Activated naive CD4-positive, alpha-beta T cell treated with anti-CD3 and anti-CD28 coated beads for 36 hours (primary cell): ENCODE measurements around the gene XPO1. TPM values are rescaled to one million over a fixed set of nuclear protein-coding genes. Genes with fewer than 3 reads are reported as not detected.
"Not testable (repeated sequence)": the region's sequence is repeated elsewhere in the genome, so short reads cannot be mapped to it uniquely, and the experiment has no call there.

Experiments used
- CTCF ChIA-PET: fragments of 350-600 bp; sonication (Branson Sonifier 250); formaldehyde crosslinking; loops from one replicate; lab custom pipeline; 2021; ENCODE audit warnings: antibody characterized with exemption; lab: Charles Lee
- DNase-seq: peaks from one replicate; pipeline ENCODE4 v3.0.0-alpha.2; 2020
- H3K27ac Mint-ChIP-seq: one replicate; pipeline ENCODE4 v1.8.0; 2021; ENCODE audit warnings: mild to moderate bottlenecking, mixed read lengths
- H3K27me3 Mint-ChIP-seq: one replicate; pipeline ENCODE4 v1.8.0; 2021; ENCODE audit warnings: low read depth, mixed read lengths
- H3K36me3 Mint-ChIP-seq: one replicate; pipeline ENCODE4 v1.8.0; 2021; ENCODE audit warnings: low read depth, mixed read lengths
- H3K4me1 Mint-ChIP-seq: one replicate; pipeline ENCODE4 v1.8.0; 2021; ENCODE audit warnings: low read depth, mixed read lengths
- H3K4me3 Mint-ChIP-seq: one replicate; pipeline ENCODE4 v1.8.0; 2021; ENCODE audit warnings: mild to moderate bottlenecking, moderate library complexity, mixed read lengths
- H3K9me3 Mint-ChIP-seq: one replicate; pipeline ENCODE4 v1.8.0; 2021; ENCODE audit warnings: mixed read lengths
- intact Hi-C: fragments of 100-400 bp; cut with micrococcal nuclease; formaldehyde crosslinking; loops from one replicate; pipeline ENCODE4 v1.15.1; 2023
- total RNA-seq, 2 experiments: library from RNA; stranded (reverse); gene quantifications; one replicate each; pipeline ENCODE4 v1.2.3, GENCODE V29; 2021

Gene XPO1
- total RNA-seq, 2 experiments from 2014 or later, result 201 to 203 TPM

DNA sequence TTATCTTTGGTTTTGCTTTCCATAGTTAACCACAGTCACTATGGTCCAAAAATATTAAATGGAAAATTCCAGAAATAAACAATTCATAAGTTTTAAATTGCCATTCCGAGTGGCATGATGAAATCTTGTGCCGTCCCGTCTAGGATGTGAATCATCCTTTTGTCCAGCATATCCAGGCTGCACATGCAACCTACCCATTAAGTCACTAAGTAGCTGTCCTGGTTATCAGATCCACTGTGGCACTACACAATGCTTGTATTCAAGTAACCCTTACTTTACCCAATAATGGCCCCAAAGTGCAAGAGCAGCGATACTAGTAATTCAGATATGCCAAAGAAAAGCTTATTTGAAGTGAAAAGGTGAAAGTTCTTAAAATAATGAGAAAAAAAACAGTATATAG lies 78.0 kb downstream of the XPO1 start:
- no peak for DNase-seq
- Mint-ChIP-seq H3K4me1 (peaks cover 78% of the 10 kb centered on the region), H3K27me3 (no peaks in the 10 kb centered on the region)

GRCh38 chr2:61456746-61457420 lies 81.3 kb downstream of the XPO1 start:
- intact Hi-C loops, result no loop called here

More for the DNA sequence above, 78.0 kb downstream of the XPO1 start:
- Mint-ChIP-seq H3K4me3 (no peak overlapping the region), H3K36me3 (peaks cover 3% of the 10 kb centered on the region), H3K9me3 (no peaks in the 10 kb centered on the region), H3K27ac (no peak overlapping the region)
- intact Hi-C loops, result no loop called here
- CTCF ChIA-PET, result interaction anchor here (1.2 kb wide), 1 partner anchor 33 kb away, joined by 3 read pairs; no protein-coding TSS in a partner anchor

GRCh38 chr2:61456070-61456745 lies 81.9 kb downstream of the XPO1 start:
- peaks cover 10% of the 10 kb centered on the region for H3K36me3 Mint-ChIP-seq
- no peak overlapping the region for H3K4me3 Mint-ChIP-seq
- no peak overlapping the region for H3K27ac Mint-ChIP-seq
- H3K9me3 Mint-ChIP-seq, result no peaks in the 10 kb centered on the region
- no peak for DNase-seq
- CTCF ChIA-PET, result interaction anchor here (1.4 to 1.5 kb wide), 2 partner anchors 17 to 25 kb away, joined by 5 to 6 read pairs; no protein-coding TSS in a partner anchor
- H3K4me1 Mint-ChIP-seq, result peaks cover 66% of the 10 kb centered on the region
- intact Hi-C loops, result no loop called here
- no peaks in the 10 kb centered on the region for H3K27me3 Mint-ChIP-seq

More at GRCh38 chr2:61456746-61457420, 81.3 kb downstream of the XPO1 start:
- Mint-ChIP-seq H3K9me3 (no peaks in the 10 kb centered on the region), H3K4me1 (peaks cover 69% of the 10 kb centered on the region), H3K27me3 (no peaks in the 10 kb centered on the region), H3K4me3 (no peak overlapping the region), H3K36me3 (peaks cover 6% of the 10 kb centered on the region), H3K27ac (no peak overlapping the region)
- CTCF ChIA-PET, result interaction anchor here (1.4 to 1.5 kb wide), 2 partner anchors 18 to 26 kb away, joined by 5 to 6 read pairs; no protein-coding TSS in a partner anchor
- DNase-seq, result no peak

- H3K4me1 Mint-ChIP-seq, result peaks cover 61% of the 10 kb centered on the region
- peaks cover 10% of the 10 kb centered on the region for H3K36me3 Mint-ChIP-seq
- CTCF ChIA-PET, H3K4me3 Mint-ChIP-seq, H3K27me3 Mint-ChIP-seq, DNase-seq, H3K27ac Mint-ChIP-seq, H3K9me3 Mint-ChIP-seq, intact Hi-C loops: not testable (repeated sequence)
These were observed 83.2 kb downstream of the XPO1 start for GRCh38 chr2:61454972-61455371.

DNA sequence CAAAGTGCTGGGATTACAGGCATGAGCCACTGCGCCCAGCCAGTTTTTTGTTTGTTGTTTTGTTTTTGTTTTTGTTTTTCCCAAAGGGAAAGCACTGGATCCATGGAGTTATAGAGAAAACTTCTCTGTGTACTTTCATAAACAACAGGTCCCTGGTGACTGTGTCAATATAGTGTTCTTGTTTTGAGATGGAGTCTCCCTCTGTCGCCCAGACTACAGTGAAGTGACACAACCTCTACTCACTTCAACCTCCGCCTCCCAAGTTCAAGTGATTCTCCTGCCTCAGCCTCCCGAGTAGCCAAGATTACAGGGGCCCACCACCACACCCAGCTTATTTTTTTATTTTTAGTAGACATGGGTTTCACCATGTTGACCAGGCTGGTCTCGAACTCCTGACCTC lies 83.8 kb downstream of the XPO1 start:
- DNase-seq, result no peak
- Mint-ChIP-seq H3K27ac (no peak overlapping the region), H3K27me3 (no peaks in the 10 kb centered on the region), H3K36me3 (peaks cover 12% of the 10 kb centered on the region), H3K4me3 (no peak overlapping the region), H3K4me1 (peaks cover 59% of the 10 kb centered on the region), H3K9me3 (peaks cover 1% of the 10 kb centered on the region)
- CTCF ChIA-PET, result no interaction called here
- intact Hi-C loops, result no loop called here

GRCh38 chr2:61452392-61452791 lies 85.8 kb downstream of the XPO1 start:
- DNase-seq, result no peak
- CTCF ChIA-PET, result no interaction called here
- Mint-ChIP-seq H3K4me3 (no peak overlapping the region), H3K27me3 (no peaks in the 10 kb centered on the region), H3K4me1 (peaks cover 46% of the 10 kb centered on the region), H3K27ac (no peak overlapping the region), H3K36me3 (peaks cover 9% of the 10 kb centered on the region), H3K9me3 (peaks cover 2% of the 10 kb centered on the region)
- intact Hi-C loops, result no loop called here

GRCh38 chr2:61451178-61451577 lies 87.0 kb downstream of the XPO1 start:
- H3K4me1 Mint-ChIP-seq, result peaks cover 46% of the 10 kb centered on the region
- H3K27ac Mint-ChIP-seq, result no peak overlapping the region
- DNase-seq, result no peak

DNA sequence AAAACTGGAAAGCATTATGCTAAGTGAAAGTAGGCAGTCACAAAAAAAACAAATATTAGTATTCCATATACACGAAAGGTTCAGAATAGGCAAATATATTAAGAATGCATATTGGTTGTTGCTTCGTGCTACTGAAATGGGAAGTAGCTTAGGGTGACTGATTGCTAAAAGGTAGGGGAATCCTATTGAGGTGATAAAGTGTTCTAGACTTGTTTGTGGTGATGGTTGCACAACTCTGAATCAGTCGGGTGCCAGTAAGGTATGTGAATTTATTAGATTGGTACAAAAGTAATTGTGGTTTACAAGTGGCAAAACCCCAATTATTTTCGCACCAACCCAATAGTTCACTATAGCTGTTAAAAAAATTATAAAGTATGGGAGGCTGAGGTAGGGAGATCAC lies 88.0 kb downstream of the XPO1 start:
- Mint-ChIP-seq H3K4me3 (no peak overlapping the region), H3K36me3 (peaks cover 9% of the 10 kb centered on the region), H3K9me3 (peaks cover 2% of the 10 kb centered on the region), H3K27ac (no peak overlapping the region), H3K27me3 (no peaks in the 10 kb centered on the region), H3K4me1 (peaks cover 39% of the 10 kb centered on the region)
- DNase-seq, result no peak
- intact Hi-C loops, result no loop called here
- CTCF ChIA-PET, result interaction anchor here (1.5 kb wide), 1 partner anchor 24 kb away, joined by 4 read pairs; no protein-coding TSS in a partner anchor

More at GRCh38 chr2:61451178-61451577, 87.0 kb downstream of the XPO1 start:
- intact Hi-C loops, result no loop called here
- Mint-ChIP-seq H3K9me3 (peaks cover 2% of the 10 kb centered on the region), H3K27me3 (no peaks in the 10 kb centered on the region), H3K36me3 (peaks cover 9% of the 10 kb centered on the region), H3K4me3 (no peak overlapping the region)
- CTCF ChIA-PET, result interaction anchor here (0.8 to 1.0 kb wide), 2 partner anchors 25 to 35 kb away, joined by 3 to 4 read pairs; no protein-coding TSS in a partner anchor

- no peaks in the 10 kb centered on the region for H3K27me3 Mint-ChIP-seq
- CTCF ChIA-PET, result no interaction called here
- intact Hi-C loops, result no loop called here
- H3K9me3 Mint-ChIP-seq, result peaks cover 2% of the 10 kb centered on the region
- H3K4me3 Mint-ChIP-seq, result no peak overlapping the region
- DNase-seq, result no peak
- peaks cover 18% of the 10 kb centered on the region for H3K36me3 Mint-ChIP-seq
- no peak overlapping the region for H3K27ac Mint-ChIP-seq
- H3K4me1 Mint-ChIP-seq, result peaks cover 44% of the 10 kb centered on the region
These were observed 89.9 kb downstream of the XPO1 start for GRCh38 chr2:61448229-61448628.

DNA sequence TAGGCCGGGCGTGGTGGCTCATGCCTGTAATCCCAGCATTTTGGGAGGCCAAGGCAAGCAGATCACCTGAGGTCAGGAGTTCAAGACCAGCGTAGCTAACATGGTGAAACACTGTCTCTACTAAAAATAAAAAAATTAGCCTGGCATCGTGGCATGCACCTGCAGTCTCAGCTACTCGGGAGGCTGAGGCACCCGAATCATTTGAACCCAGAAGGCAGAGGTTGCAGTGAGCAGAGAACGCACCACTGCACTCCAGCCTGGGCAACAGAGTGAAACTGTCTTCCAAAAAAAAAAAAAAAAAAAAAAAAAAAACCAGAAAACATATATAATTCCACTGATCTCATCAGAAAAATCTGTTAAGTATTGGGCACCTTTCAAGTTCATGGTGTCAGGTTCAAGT lies 91.2 kb downstream of the XPO1 start:
- peaks cover 17% of the 10 kb centered on the region for H3K36me3 Mint-ChIP-seq
- CTCF ChIA-PET, result interaction anchor here (1.4 kb wide), 1 partner anchor 21 kb away, joined by 4 read pairs; no protein-coding TSS in a partner anchor
- H3K27ac Mint-ChIP-seq, intact Hi-C loops, H3K4me3 Mint-ChIP-seq, H3K9me3 Mint-ChIP-seq, H3K27me3 Mint-ChIP-seq, DNase-seq: not testable (repeated sequence)
- H3K4me1 Mint-ChIP-seq, result peaks cover 53% of the 10 kb centered on the region

DNA sequence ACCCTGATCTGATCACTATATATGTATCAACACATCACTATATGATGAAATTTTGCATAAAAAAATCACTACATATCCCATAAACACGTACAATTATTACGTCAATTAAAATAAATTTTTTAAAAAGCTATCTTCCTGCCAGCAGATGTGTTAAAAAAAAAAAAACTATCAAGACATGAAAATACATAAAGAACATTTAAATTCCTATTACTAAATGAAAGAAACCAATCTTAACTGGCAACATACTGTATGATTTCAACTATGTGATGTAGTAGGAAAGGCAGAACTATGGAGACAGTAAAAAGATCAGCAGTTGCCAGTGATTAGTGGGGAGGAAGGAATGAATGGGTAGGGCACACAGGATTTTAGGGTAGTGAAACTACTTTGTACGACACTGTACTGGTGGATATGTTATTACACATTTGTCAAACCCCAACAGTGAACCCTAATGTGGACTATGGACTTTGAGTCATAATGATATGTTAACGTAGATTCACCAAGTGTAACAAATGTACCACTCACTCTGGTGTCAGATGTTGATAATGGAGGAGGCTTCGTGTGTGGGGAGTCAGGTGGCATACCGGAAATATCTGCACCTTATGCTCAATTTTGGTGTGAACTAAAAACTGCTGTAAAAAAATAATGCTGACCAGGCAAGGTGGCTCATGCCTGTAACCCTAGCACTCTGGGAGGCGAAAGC lies 94.7 kb downstream of the XPO1 start:
- Mint-ChIP-seq H3K27me3 (no peaks in the 10 kb centered on the region), H3K9me3 (peaks cover 4% of the 10 kb centered on the region), H3K36me3 (peaks cover 16% of the 10 kb centered on the region), H3K4me1 (peaks cover 59% of the 10 kb centered on the region), H3K4me3 (no peak overlapping the region), H3K27ac (no peak overlapping the region)
- DNase-seq, result no peak
- CTCF ChIA-PET, result interaction anchor here (1.0 to 1.3 kb wide), 4 partner anchors 12 to 25 kb away, joined by 3 to 5 read pairs (median 4); no protein-coding TSS in a partner anchor
- intact Hi-C loops, result no loop called here
